GM18873 (cell line): Measurements from ENCODE around the gene MAGI1.
"Not testable (repeated sequence)": the region's sequence is repeated elsewhere in the genome, so short reads cannot be mapped to it uniquely, and the experiment has no call there.

Experiments
- ATAC-seq: cut with Tn5 transposase; IDR thresholded peaks from one replicate; pipeline ENCODE4 v1.9.1; 2021; ENCODE audit warnings: mild to moderate bottlenecking, moderate library complexity, moderate number of reproducible peaks; ENCODE audit not compliant: unreplicated experiment, low FRiP score

MAGI1 gene

DNA sequence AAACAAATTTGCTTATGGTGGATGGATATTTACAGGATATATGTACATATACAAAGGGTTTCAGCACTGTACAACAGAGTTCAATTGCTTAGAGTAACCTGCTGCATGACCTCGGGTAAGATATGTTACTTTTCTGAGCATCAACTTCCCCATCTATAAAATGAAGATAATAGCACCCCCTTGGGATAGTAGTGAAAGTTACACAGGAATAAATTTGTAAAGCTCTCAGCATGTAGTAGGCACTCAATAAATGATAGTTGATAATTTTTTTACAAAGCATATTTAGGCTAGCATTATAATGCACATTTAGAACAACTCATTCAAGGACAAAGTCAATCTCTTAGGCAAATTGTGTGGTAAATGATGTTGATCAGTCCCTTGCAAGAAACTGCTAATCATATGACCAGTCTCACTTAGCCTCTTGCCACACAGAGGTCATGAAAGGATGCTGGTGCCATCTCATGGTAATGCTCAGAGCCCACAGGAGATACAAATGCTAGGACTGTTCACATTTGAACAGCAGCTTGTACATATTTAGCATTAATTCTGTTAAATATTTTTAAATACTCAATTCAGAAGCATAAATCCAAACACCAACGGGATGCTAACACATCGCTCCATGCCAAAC, 123.9 kb downstream of the MAGI1 start:
- ATAC-seq: no peak

GRCh38 chr3:65914032-65914739, 124.5 kb downstream of the MAGI1 start:
- no peak for ATAC-seq

GRCh38 chr3:65912647-65913046, 126.1 kb downstream of the MAGI1 start:
- ATAC-seq: no peak

DNA sequence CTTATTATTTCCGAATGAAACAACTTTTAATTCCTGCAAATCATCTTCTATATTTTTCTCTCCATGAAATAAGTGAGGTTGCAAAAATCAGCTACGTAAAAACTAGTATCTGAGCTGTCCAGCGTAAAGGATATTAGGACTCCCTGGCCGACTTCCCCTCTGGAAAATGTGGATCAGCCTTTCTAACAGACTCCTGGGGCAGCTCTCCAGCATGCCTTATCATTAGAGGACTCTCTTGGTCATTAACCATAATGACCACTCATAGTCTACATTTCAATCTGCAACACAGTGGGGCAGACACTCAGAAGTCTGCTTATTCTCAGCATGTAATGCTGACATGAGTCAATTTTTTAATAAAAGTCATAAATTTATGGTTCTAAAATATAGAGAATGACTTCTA, 130.1 kb downstream of the MAGI1 start:
- ATAC-seq: no peak

DNA sequence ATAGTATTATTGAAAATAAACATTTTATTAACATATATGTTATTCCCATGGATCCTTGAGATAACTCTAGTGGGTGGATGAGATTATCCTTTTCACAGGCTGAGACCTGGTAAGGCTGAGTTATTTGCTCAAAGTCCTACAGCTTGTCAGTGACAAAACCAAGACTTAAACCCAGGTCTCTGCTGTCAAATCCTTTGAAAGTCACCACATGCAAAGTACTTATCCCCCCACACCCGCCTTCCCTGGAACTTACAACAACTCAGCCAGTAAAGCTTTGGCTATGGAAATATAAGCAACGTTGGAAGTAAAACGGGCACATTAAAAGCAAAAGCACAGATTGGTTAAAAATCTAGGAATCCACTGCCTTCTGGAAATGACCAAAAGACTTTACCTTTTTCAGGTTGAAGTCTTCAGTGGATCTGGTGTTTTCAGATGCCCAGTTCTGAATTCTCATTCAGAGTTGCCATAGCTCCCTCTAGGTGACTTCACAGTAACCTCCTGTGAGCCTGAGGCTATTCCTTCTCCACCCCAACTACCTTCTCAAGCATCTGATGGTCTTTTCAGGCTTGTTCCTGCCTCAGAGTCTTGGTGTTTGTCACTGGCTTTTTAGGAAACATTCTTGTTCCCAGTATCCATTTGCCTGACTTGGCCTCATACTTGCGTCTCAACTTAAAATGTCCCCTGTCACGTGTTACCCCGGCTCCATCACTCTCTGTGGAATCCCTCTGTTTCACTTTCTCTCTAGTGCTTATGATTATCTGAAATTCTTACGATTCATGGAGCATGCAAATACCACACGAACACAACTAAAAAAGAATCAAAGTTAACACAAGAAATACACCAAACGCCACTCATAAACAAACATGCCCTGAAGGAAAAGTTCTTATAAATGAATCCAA, 131.2 kb downstream of the MAGI1 start:
- ATAC-seq: no peak

DNA sequence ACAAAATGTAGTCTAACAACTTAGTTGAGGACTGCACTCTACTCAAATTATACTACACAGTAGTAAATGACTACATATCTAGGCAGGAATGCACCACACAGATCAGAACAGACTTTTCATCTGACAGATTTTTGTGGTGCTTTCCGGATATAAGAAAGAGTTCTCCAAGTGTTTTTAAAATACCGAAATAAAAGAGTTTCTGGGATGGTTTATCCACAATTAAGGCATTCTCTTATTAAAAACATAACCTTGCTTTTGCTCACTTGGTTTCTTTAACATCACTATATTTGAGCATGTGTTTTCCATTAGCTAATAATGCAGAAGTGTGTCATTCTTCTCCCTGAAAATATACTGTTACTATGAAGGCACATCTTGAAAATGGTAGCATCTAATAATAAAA, 132.9 kb downstream of the MAGI1 start:
- no peak for ATAC-seq

DNA sequence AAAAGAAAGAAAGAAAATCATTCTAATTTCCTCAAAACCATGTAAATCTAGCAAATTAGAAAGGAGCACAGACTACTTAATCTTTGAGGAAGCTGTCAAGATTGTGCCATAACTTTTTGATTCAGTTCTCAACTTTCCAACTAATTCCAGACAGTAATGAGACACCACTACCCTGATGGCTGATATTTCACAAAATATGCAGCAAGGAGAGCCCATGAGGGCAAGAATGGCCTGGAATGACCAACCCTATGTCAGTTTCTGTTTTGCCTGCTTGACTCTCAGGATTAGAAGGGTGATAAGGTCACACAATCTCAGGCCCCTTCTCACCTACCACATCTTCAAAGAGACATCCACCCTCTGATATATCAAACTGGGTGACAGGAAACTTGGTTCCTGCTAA, 134.7 kb downstream of the MAGI1 start:
- ATAC-seq: no peak

DNA sequence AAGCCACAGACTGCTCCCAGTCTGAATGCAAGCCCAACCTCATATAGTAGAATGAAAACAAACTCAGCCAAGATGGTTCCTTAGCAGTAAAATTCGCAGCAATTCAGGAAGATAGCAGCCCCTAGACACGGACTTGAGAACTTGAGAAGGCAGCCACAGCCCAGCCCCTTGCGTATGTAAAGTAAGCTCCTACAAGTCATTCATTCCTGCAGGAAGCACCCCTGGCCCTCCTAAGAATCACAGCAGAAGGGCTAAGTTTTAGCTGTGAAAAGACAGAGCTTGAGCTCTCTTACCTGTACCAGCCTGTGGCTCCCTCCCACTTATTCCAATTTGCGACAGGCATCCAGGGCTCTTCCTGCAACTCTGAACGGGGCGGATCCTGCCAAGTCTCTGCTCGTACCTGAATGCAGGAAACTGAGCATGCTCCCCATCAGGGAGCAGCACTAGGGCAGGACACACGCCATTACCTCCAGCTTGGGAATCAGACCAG, 136.4 kb downstream of the MAGI1 start:
- ATAC-seq: no peak

DNA sequence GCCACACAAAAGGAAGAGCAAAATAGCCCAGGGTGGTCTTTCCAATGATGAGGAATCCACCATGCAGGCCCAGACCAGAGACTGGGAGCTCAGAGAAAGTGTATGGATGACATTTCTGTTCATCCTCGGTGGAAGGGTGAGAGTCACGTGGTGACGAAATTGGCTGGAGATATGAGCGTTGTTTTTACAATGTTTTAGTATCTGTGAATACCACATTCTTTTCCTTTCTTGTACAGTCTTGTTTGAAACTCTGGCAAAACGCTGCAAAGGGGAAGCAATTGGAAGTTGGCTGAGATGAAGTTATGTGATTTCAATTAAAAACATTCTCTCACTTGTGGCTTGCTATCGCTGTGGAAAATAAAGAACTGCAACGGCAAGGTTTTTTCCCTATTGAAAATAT, 137.5 kb downstream of the MAGI1 start:
- ATAC-seq: no peak

GRCh38 chr3:65899226-65899625, 139.5 kb downstream of the MAGI1 start:
- ATAC-seq: no peak

DNA sequence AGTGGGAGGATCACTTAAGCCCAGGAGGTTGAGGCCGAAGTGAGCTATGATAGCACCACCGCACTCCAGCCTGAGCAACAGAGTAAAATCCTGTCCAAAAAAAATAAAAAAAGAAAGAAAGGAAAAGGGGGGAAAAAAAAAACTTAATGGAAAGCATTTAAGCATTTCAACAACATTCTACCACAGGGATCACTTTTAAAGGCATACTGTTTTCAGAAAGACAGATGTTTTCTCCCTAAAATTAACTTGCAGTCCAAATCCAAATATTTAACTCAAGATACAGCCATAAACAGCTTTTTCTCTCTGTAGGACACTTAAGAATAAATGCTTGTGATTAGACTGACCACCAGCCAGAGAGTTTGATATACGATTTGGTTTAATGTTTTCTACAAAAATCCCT, 141.0 kb downstream of the MAGI1 start:
- no peak for ATAC-seq

GRCh38 chr3:65896321-65896720, 142.4 kb downstream of the MAGI1 start:
- no peak for ATAC-seq

GRCh38 chr3:65894679-65895453, 143.9 kb downstream of the MAGI1 start:
- no peak for ATAC-seq

DNA sequence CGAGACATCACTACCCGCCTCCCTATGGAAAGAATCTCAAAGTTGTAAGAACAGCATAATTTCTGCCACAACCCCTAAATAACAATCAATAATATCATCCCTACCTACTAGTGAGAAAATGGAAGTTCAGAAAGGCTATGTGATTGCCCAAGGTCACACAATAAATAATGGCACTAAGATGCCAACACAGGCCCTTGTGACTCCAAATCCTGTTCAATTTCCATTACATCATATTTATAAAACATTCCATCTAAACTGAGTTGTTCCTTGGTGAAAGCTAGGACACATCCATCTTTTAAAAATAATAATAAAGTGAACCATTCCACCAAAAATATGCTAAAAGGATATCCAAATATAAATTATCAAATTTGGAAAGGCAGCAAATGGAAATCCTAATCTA, 144.6 kb downstream of the MAGI1 start:
- ATAC-seq: no peak

DNA sequence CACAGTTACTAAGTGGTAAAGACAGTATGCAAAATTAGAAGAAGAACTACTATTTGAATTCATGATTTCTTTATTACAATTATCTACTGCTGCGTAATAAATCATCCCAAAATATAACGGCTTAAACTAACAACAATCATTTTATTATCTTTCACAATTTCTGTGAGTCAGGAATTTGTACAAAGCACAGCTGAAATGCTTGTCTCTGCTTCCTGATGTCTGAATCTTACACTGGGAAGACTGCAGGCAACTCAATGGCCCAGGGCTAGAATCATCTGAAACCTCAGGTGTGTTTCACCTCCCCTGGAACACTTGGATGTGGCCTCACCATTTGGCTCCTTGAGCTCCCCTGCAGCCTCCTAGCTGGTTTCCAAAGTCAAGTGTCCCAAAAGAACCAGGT, 145.1 kb downstream of the MAGI1 start:
- ATAC-seq: no peak

DNA sequence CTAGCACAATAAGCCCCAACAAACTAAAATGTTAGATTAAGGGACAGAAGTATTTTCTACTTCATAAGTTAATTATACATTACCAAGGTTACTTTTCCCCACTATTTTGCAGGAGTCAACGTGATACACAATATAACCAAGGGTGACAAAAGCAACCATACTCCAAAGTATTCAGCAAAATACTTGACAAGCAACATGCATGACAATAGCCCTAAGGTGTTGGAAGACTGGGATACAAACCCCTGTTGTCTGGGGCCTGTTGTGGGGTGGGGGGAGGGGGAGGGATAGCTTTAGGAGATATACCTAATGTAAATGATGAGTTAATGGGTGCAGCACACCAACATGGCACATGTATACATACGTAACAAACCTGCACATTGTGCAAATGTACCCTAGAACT, 147.2 kb downstream of the MAGI1 start:
- ATAC-seq: not testable (repeated sequence)

GRCh38 chr3:65890328-65890727, 148.4 kb downstream of the MAGI1 start:
- no peak for ATAC-seq

DNA sequence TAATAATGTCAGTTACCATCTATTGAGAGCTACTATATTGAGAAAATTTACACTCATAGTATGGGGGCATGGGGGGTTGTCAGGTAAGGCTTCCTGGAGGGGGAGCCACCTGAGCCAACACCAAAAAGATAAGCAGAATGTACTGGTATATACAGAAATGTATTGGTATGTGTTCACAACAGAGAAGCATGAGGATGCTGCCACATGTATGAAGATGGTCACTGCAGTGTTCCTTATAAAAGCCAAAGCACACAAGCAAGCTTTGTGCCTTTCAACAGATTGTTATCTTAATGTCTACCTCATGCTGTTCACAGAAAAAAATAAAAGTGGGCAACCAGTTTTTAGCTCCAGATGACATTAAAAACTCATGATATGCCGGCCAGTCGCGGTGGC, 149.0 kb downstream of the MAGI1 start:
- ATAC-seq: no peak

GRCh38 chr3:65888980-65889706, 149.6 kb downstream of the MAGI1 start:
- ATAC-seq: no peak

- no peak for ATAC-seq
Observed at GRCh38 chr3:65888196-65888595, 150.5 kb downstream of the MAGI1 start.
